Suppressor macrophage treated with lipopolysaccharide for 1 hour (primary cell): ENCODE measurements around the gene RARB.
A peak's percentile ranks its signal among the peaks of the same experiment; 100 is the strongest.

Source experiments
- DNase-seq, 3 donors: peaks; one replicate each; pipeline ENCODE4 v3.0.0-alpha.2; 2020 to 2022

The RARB gene

GRCh38 chr3:25427942-25428788 lies at the start of gene RARB:
RARB (plus strand) TSS chr3:25428263; CDS start chr3:25428732, 469 bp downstream.
- peak; percentile 53 to 62 (median 60) for DNase-seq

- no peak for DNase-seq
These were observed 49.2 kb upstream of the RARB start for GRCh38 chr3:25378786-25379311.

- DNase-seq, result no peak
These were observed 47.8 kb upstream of the RARB start for GRCh38 chr3:25380222-25380739.

- DNase-seq, result no peak
These were observed 47.0 kb upstream of the RARB start for GRCh38 chr3:25381083-25381482.

- DNase-seq, result no peak
These were observed 43.6 kb upstream of the RARB start for GRCh38 chr3:25384471-25384870.

- no peak for DNase-seq
These were observed 42.1 kb upstream of the RARB start for GRCh38 chr3:25385807-25386460.

GRCh38 chr3:25386686-25387255 lies 41.3 kb upstream of the RARB start:
- DNase-seq, result no peak

- DNase-seq, result no peak
These were observed 37.5 kb upstream of the RARB start for GRCh38 chr3:25390605-25391004.

- no peak for DNase-seq
These were observed 31.8 kb upstream of the RARB start for GRCh38 chr3:25396251-25396650.

GRCh38 chr3:25396686-25397085 lies 31.4 kb upstream of the RARB start:
- no peak for DNase-seq

GRCh38 chr3:25397150-25397549 lies 30.9 kb upstream of the RARB start:
- DNase-seq, result no peak

GRCh38 chr3:25400587-25400986 lies 27.5 kb upstream of the RARB start:
- DNase-seq, result no peak

- no peak for DNase-seq
These were observed 24.1 kb upstream of the RARB start for GRCh38 chr3:25403968-25404367.

- no peak for DNase-seq
These were observed 23.5 kb upstream of the RARB start for GRCh38 chr3:25404569-25404968.

- no peak for DNase-seq
These were observed 22.7 kb upstream of the RARB start for GRCh38 chr3:25405335-25405734.

GRCh38 chr3:25410703-25411102 lies 17.4 kb upstream of the RARB start:
- no peak for DNase-seq

GRCh38 chr3:25412269-25412668 lies 15.8 kb upstream of the RARB start:
- DNase-seq, result no peak

GRCh38 chr3:25416176-25416575 lies 11.9 kb upstream of the RARB start:
- DNase-seq, result no peak

- DNase-seq, result no peak
These were observed 9.5 kb upstream of the RARB start for GRCh38 chr3:25418596-25418995.

GRCh38 chr3:25419251-25419650 lies 8.8 kb upstream of the RARB start:
- DNase-seq, result no peak

- DNase-seq, result no peak
These were observed 7.9 kb upstream of the RARB start for GRCh38 chr3:25420147-25420546.

GRCh38 chr3:25420885-25421284 lies 7.2 kb upstream of the RARB start:
- no peak for DNase-seq

- DNase-seq, result no peak
These were observed 6.3 kb upstream of the RARB start for GRCh38 chr3:25421747-25422146.
